Activated CD8-positive, alpha-beta memory T cell treated with anti-CD3 and anti-CD28 coated beads, Interleukin-2, amount 50 U/mL, for 4 hours (primary cell): ENCODE results near the gene SLC27A4.

Source experiments
- DNase-seq: peaks from one replicate; pipeline ENCODE4 v3.0.0-alpha.2; 2020

SLC27A4 gene

GRCh38 chr9:128393145-128393775 is 52.9 kb downstream of the SLC27A4 start:
- DNase-seq, result no peak

- DNase-seq, result no peak
These were observed 53.6 kb downstream of the SLC27A4 start for GRCh38 chr9:128393970-128394369.

GRCh38 chr9:128394379-128395168 is 54.2 kb downstream of the SLC27A4 start:
- no peak for DNase-seq

- no peak for DNase-seq
These were observed 56.8 kb downstream of the SLC27A4 start for GRCh38 chr9:128396970-128397613.

- no peak for DNase-seq
These were observed 57.5 kb downstream of the SLC27A4 start for GRCh38 chr9:128397831-128398230.

GRCh38 chr9:128399861-128400260 is 59.5 kb downstream of the SLC27A4 start:
- no peak for DNase-seq

- no peak for DNase-seq
These were observed 64.2 kb downstream of the SLC27A4 start for GRCh38 chr9:128404560-128404959.

GRCh38 chr9:128405077-128405779 is 64.9 kb downstream of the SLC27A4 start:
- DNase-seq, result no peak

GRCh38 chr9:128405780-128406171 is 65.4 kb downstream of the SLC27A4 start:
- no peak for DNase-seq

GRCh38 chr9:128406848-128407391 is 66.6 kb downstream of the SLC27A4 start:
- no peak for DNase-seq

- no peak for DNase-seq
These were observed 68.7 kb downstream of the SLC27A4 start for GRCh38 chr9:128408963-128409431.

- no peak for DNase-seq
These were observed 69.1 kb downstream of the SLC27A4 start for GRCh38 chr9:128409450-128409849.

- no peak for DNase-seq
These were observed 69.7 kb downstream of the SLC27A4 start for GRCh38 chr9:128409978-128410377.
